Right lobe of liver (tissue), 6 donors: Measurements from ENCODE around the gene SCN4B. TPM values are rescaled to one million over a fixed set of nuclear protein-coding genes. Genes with fewer than 3 reads are reported as not detected.
A peak's percentile ranks its signal among the peaks of the same experiment; 100 is the strongest.

Experiments
- ATAC-seq, 4 donors: fragments of 200-7000 bp; cut with Tn5 transposase; one replicate each; pipeline ENCODE4 v1.9.1; 2020; ENCODE audit warnings: mild to moderate bottlenecking in 4 of 4, moderate library complexity in 4 of 4
- DNase-seq, 3 donors: peaks; one replicate each; pipeline ENCODE4 v3.0.0-alpha.2; 2020
- H3K27ac ChIP-seq, 3 donors: fragments of 200-600 bp; one replicate each; pipeline ENCODE4 v1.8.0; 2022
- H3K27me3 ChIP-seq, 2 donors: fragments of 200-600 bp; one replicate each; pipeline ENCODE4 v1.8.0; 2022
- H3K36me3 ChIP-seq, 4 donors: fragments of 200-600 bp; sonication (generic) in 1 of 4; one replicate each; pipeline versions ENCODE4 v1.5.1 to v1.8.0; 2017 to 2022; ENCODE audit warnings: control low read depth in 1 of 4
- H3K4me1 ChIP-seq, 4 donors: fragments of 200-600 bp; sonication (generic) in 1 of 4; one replicate each; pipeline versions ENCODE4 v1.5.1 to v1.8.0; 2017 to 2022; ENCODE audit warnings: control low read depth in 1 of 4
- H3K4me3 ChIP-seq, 3 donors: fragments of 200-600 bp; one replicate each; pipeline ENCODE4 v1.8.0; 2022
- H3K9me3 ChIP-seq, 4 donors: fragments of 200-600 bp; sonication (generic) in 1 of 4; one replicate each; pipeline versions ENCODE4 v1.5.1 to v1.8.0; 2017 to 2022; ENCODE audit warnings: control low read depth in 1 of 4
- CTCF ChIP-seq, 4 donors: fragments of 200-600 bp in 3 of 4; fragments of 450-650 bp in 1 of 4; IDR thresholded peaks; one replicate each; pipeline versions ENCODE4 v1.5.1 to v1.8.0; 2016 to 2022; ENCODE audit warnings: antibody characterized with exemption in 4 of 4, mild to moderate bottlenecking in 2 of 4
- POLR2A ChIP-seq: fragments of 450-650 bp; IDR thresholded peaks from one replicate; pipeline ENCODE4 v1.6.1; 2017; ENCODE audit warnings: antibody characterized with exemption, mild to moderate bottlenecking
- WGBS: methylation state at CpG from one replicate; pipeline ENCODE4 v1.1.6; 2018; ENCODE audit warnings: low coverage, low lambda C conversion rate; ENCODE audit not compliant: insufficient coverage; ENCODE audit errors: missing lambda C conversion rate; 5-methylcytosine and 5-hydroxymethylcytosine counted together
- intact Hi-C, 2 donors: fragments of 100-400 bp; cut with DNase I; formaldehyde crosslinking; loops; one replicate each; pipeline versions ENCODE4 v1.11.2 to v1.14.1; 2022
- total RNA-seq, 6 experiments: library from RNA; depleted of rRNA in 2 of 6; stranded (reverse); fragments of >200 nt in 2 of 6; fragmentation: NEBNext Ultra II Directional in 3 of 6; extraction: Animal tissue kit (Norgen Biotek cat#: 25700) in 3 of 6; gene quantifications; one replicate each; pipeline versions ENCODE4 v1.1.0 to v1.2.4, GENCODE V29; 2016 to 2023
- donor health status: DM: no; HTN: yes; CAD: no.
- donor health status: DM: no; HTN: no; CAD: no.
- donor health status: DM: no; HTN: no; CAD: no.
- donor health status: DM: no; HTN: yes; CAD: no.
- donor health status: DM: no; HTN: yes; CAD: no.

Gene SCN4B
- total RNA-seq, 6 experiments from 2014 or later = 0.11 to 0.30 (median 0.23) TPM

- 54% methylated on average over 7 of the region's 8 CpGs for WGBS
- DNase-seq (no peak), ATAC-seq (peak in 1 of 4 donors; percentile 79)
- H3K4me1 ChIP-seq = no peaks in the 10 kb centered on the region
- intact Hi-C loops = no loop called here
- H3K36me3 ChIP-seq = no peaks in the 10 kb centered on the region
- no peak overlapping the region for H3K4me3 ChIP-seq
- no peaks in the 10 kb centered on the region for H3K27me3 ChIP-seq
- TF ChIP-seq POLR2A (no peak), CTCF (IDR thresholded peaks at IDR 0.05) (no peak)
- H3K27ac ChIP-seq = no peak overlapping the region
- H3K9me3 ChIP-seq = no peaks in the 10 kb centered on the region
Measured at GRCh38 chr11:118111019-118111743, 41.4 kb downstream of the SCN4B start.

GRCh38 chr11:118109231-118109630, 43.4 kb downstream of the SCN4B start:
- no peak for DNase-seq
- peak in 1 of 4 donors; percentile 16 for ATAC-seq
- Histone ChIP-seq H3K4me3 (no peak overlapping the region), H3K4me1 (no peaks in the 10 kb centered on the region), H3K27ac (no peak overlapping the region), H3K27me3 (no peaks in the 10 kb centered on the region), H3K9me3 (no peaks in the 10 kb centered on the region), H3K36me3 (no peaks in the 10 kb centered on the region)
- WGBS = 40% methylated on average over 1 of the region's 2 CpGs
- no peak for TF ChIP-seq POLR2A
- no peak for TF ChIP-seq CTCF (IDR thresholded peaks at IDR 0.05)
- intact Hi-C loops = no loop called here

GRCh38 chr11:118108513-118108912, 44.1 kb downstream of the SCN4B start:
- WGBS = 67% methylated on average over 5 of the region's 5 CpGs
- no peaks in the 10 kb centered on the region for H3K36me3 ChIP-seq
- no peaks in the 10 kb centered on the region for H3K4me1 ChIP-seq
- no peak for DNase-seq
- H3K4me3 ChIP-seq = no peak overlapping the region
- H3K27me3 ChIP-seq = no peaks in the 10 kb centered on the region
- H3K27ac ChIP-seq = no peak overlapping the region
- H3K9me3 ChIP-seq = no peaks in the 10 kb centered on the region
- intact Hi-C loops = no loop called here
- ATAC-seq = no peak
- TF ChIP-seq POLR2A = no peak
- no peak for TF ChIP-seq CTCF (IDR thresholded peaks at IDR 0.05)

GRCh38 chr11:118106789-118107335, 45.8 kb downstream of the SCN4B start:
- no peaks in the 10 kb centered on the region for H3K27me3 ChIP-seq
- TF ChIP-seq CTCF (IDR thresholded peaks at IDR 0.05) = no peak
- TF ChIP-seq POLR2A = no peak
- H3K27ac ChIP-seq = no peak overlapping the region
- no peak for ATAC-seq
- H3K36me3 ChIP-seq = no peaks in the 10 kb centered on the region
- H3K4me1 ChIP-seq = no peaks in the 10 kb centered on the region
- intact Hi-C loops = no loop called here
- DNase-seq = no peak
- no peaks in the 10 kb centered on the region for H3K9me3 ChIP-seq
- WGBS = 50% methylated on average over 1 of the region's 2 CpGs
- no peak overlapping the region for H3K4me3 ChIP-seq
